HG03045 (cell line): ENCODE measurements around the gene FAM83F.

Experiments
- ATAC-seq: cut with Tn5 transposase; IDR thresholded peaks from one replicate; pipeline ENCODE4 v1.9.1; 2021; ENCODE audit warnings: mild to moderate bottlenecking, moderate library complexity; ENCODE audit not compliant: unreplicated experiment

The FAM83F gene

GRCh38 chr22:40056154-40056553 lies 61.4 kb downstream of the FAM83F start:
- no peak for ATAC-seq

- ATAC-seq: no peak
Observed at GRCh38 chr22:40056559-40056958, 61.8 kb downstream of the FAM83F start.

DNA sequence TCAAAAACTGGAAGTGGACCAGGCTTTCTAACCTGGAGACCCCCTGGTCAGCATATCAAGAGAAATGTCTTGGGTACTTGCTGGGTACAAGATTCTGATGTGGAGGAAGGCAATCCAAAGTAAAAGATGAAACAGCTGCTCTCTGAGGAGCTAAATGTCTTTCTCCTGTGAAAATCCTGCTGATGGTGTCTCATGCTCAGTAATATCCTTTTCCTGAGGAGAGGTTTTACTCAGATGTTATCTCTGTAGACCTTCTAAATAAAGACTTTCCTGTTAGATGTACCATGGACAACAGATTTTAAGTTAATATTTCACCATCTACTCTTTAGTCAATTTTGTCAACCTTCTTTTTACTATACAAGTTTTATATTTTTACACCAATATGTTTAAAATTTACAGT lies 62.9 kb downstream of the FAM83F start:
- ATAC-seq: no peak

DNA sequence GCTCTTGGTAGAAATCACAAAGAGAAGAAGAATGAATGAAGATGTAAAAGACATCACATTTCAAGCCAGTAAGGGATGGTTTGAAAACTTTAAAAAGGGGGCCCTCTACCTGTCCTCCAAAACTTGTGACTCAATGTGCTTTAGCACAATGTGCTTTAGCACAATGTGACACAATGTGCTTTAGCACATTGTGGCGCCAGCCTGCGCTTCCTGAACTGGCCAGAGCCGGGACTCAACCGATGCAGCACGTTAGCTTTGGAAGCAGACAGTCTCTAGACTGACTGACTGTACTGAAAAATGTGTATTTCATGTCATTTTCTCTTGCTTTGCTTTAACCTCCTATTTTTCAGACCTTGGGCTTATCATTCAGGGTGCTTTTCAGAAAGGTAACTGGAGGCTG lies 63.5 kb downstream of the FAM83F start:
- no peak for ATAC-seq

- ATAC-seq: no peak
Observed at GRCh38 chr22:40065981-40066380, 71.2 kb downstream of the FAM83F start.

GRCh38 chr22:40067639-40068038 lies 72.9 kb downstream of the FAM83F start:
- no peak for ATAC-seq

DNA sequence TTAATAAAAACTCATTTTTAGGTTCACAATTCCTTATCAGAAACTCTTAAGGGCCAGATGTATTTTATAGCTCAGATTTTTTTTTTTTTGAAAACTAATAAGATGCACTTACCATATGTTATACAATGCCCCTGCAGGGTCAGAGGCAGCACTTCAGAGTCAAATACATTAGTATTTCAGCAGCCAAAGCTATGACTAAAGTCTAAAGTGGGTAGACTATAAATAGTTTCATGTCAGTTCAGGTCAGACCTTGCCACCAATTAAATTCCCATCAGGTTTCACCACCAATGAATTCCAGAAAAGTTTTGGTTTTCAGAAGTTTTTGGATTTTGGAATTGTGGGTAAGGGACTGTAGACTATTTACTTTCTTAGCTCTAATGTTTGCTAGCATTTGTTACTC lies 75.9 kb downstream of the FAM83F start:
- no peak for ATAC-seq

- no peak for ATAC-seq
Observed at GRCh38 chr22:40071720-40072119, 77.0 kb downstream of the FAM83F start.

DNA sequence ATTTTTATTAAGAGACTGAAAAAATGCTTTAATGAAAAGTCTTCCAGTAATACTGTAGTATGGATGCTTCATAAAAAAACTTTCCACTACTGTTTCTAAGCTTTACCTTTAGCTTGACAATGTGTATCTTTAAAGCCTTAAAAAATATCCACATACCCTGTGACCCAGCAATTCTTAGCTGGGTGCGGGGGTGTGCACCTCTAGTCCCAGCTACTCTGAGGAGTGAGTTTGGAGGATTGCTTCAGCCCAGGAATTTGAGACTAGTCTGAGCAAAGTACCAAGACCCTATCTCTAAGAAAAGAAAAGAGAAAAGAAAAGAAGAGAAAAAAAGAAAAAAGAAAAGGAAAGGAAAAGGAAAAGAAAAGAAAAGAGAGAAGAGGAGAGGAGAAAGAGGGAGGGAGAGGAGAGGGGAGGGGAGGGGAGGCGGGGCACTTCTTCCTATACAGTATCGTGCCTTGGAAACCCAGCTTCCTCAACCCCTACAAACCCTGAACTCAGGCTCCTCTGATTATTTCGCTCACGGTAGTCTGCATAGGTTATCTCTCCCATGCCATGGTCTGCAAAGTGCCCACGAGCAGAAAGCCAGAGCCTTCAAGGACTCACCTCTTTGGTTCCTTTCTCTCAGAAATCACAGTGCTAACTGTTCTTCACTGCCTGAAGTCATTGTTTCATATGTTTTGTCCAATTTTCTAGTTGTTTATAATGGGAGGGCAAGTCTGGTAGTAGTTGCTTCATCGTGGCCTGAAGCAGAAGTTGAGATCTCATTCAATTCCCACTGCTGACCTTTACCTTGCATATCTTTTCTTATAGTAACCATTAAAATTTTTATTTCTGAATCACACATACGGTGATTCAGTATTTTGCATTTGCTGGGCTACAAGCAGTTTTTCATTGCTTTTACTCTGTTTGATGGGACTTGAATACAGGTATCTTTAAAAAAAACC lies 82.2 kb downstream of the FAM83F start:
- ATAC-seq: no peak

DNA sequence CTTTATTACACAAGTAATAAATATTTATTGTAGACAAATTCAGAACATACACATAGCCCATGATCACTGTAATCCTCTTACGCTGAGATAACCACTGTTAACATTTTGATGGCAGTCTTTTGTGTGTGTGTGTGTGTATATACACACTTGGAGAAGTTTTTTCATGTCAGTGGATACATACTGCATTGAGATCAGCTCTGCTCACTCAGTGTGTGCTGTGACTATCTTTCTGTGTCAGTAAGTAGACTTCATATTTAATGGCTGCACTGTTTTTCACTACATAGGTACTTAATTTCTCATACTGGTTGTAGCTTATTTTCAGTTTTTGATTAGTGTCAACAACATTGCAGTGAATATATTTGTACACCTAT lies 82.9 kb downstream of the FAM83F start:
- no peak for ATAC-seq

GRCh38 chr22:40081662-40082061 lies 86.9 kb downstream of the FAM83F start:
- ATAC-seq: no peak

- no peak for ATAC-seq
Observed at GRCh38 chr22:40082184-40082583, 87.4 kb downstream of the FAM83F start.

DNA sequence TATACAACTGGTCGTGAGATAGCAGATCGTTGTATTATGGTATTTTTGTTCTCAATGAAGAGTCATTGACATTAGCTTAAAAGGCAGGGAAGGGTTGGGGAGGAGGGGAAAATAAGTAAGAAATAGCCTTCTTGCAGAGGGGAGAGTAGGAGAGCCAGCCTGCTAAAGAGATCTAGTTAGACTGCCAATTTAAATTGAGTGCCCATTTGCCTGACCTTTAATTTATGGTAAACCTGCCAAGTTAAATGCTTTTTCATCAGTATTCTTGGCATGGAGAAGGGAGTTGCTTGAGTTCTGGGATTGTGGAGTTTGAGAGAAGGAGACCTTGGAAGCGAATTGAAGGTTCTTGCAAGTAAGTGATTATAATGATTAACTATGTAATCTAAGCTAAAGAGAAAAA lies 89.0 kb downstream of the FAM83F start:
- no peak for ATAC-seq

GRCh38 chr22:40084246-40084645 lies 89.5 kb downstream of the FAM83F start:
- no peak for ATAC-seq

DNA sequence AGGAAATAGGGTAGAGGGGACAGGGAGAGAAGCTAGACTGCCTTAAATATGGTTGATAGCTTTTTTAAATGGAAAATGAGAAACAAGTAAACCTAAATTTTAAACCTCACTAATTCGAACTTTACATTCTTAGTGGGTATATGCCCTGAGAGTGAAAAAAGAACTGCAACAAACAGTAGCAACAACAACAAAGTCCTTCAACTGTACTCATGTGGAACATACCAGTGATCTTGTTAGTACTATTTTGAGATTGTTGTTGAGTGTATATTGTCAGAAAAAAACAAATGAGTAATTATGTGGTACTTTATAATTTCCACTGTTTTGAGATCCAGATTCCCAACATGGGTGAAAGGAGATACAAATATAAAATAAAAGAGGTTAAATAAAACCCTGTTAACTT lies 94.1 kb downstream of the FAM83F start:
- ATAC-seq: no peak
